ENCODE data around the gene KCNQ1. TPM values are rescaled to one million over a fixed set of nuclear protein-coding genes. Genes with fewer than 3 reads are reported as not detected.

Gene KCNQ1
- total and polyA plus RNA-seq, 4 donors, result 15.4 to 41.7 (median 26.2) TPM

GRCh38 chr11:2718817-2719438 lies 274.1 kb downstream of the KCNQ1 start:
- no peak for TF ChIP-seq CTCF (IDR thresholded peaks at IDR 0.05; ENCODE audit: control extremely low read depth, extremely low read depth)
- DNase-seq (no peak), ATAC-seq (ENCODE audit: insufficient read depth, low FRiP score) (no peak)
- WGBS, 2 donors, result 95 to 96% methylated on average over 11 of the region's 11 CpGs
- no peak overlapping the region for H3K9ac ChIP-seq (ENCODE audit: insufficient read depth in 1 of 2, low read length in 2 of 2)
- no peak overlapping the region for H3K4me3 ChIP-seq
- H3K27ac ChIP-seq (ENCODE audit: low read depth in 1 of 2, low read length in 1 of 2), result no peak overlapping the region
- peaks cover 0 to 22% (median 0%) of the 10 kb centered on the region in 5 donors for H3K4me1 ChIP-seq (ENCODE audit: control insufficient read depth in 5 of 5, insufficient read depth in 5 of 5, low read length in 5 of 5)
- no peaks in the 10 kb centered on the region for H3K9me3 ChIP-seq (ENCODE audit: control insufficient read depth in 4 of 4, insufficient read depth in 3 of 4, low read length in 3 of 4)
- no peaks in the 10 kb centered on the region for H3K36me3 ChIP-seq (ENCODE audit: control insufficient read depth in 4 of 4, insufficient read depth in 4 of 4, low read length in 4 of 4)
- no peaks in the 10 kb centered on the region for H3K27me3 ChIP-seq (ENCODE audit: control insufficient read depth in 3 of 3, insufficient read depth in 3 of 3, low read length in 2 of 3)

DNA sequence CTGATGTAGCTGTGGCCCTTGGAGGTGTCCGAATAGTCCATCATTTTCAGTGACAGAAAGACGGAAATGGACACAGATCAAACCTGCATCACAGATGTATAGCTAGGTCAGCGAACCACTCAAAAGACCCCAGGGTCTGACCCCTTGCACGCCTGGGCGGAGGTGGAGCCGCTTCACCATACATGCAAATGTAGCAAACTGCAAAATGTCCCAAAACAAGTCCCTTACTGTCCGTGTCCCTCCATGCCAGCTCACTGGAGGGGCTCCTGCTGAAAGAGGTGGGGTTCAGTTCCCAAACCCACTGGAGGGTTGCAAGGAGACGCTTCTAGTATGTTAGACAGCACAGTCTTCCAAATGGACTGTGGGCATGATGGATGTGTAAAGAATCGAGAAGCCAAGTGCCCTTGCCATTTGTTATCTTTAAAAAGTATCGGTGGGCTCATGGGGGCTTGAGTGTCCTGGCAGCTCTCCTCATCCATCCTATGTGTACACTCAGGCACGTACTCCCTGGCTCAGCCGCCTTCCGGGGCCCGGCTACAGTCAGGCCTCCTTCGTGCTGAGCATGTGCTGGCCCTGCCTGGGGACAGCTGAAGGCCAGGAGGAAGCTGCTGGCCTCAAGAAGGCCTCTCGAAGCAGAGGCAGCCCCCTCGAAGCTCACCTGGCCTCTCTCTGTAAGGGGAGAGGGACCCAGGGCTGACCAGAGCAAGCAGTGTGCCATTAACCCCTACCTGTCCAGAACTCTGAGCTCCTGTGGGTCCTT lies 275.2 kb downstream of the KCNQ1 start:
- DNase-seq, result no peak

DNA sequence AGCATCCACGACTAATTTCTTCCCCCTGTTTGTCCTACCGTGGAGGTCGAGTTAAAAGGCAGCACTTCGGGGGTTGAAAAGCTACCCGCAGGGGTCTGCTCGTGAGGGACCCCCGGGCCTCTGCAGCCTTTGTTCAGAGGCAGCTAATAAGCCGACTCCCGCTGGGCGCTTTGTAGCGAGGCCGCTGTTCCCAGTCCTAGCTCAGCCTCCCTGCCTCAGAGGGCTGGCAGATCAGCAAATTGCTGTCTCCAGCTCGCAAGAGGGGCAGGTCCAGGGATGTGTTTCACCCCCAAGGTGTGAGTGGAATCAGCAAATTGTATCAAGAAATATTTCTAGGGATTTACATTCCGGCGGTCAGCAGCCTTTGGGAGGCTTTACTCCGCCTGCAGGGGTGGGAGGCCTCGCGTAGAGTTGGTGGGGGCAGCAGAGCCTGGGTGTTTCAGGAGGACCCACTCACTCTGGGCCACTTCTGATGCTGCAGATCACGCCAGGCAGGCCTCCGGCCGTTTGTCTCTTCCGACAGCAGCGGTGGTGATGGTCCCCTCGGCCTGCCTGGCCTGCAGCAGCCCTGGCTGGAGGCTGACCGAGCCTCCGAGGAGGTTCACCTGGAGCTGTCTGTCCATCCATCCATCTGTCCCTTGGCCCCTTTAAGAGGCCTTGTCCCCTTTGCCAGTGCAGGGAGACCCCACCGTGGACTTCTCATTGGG lies 276.6 kb downstream of the KCNQ1 start:
- H3K4me1 ChIP-seq (ENCODE audit: control insufficient read depth in 5 of 5, insufficient read depth in 5 of 5, low read length in 5 of 5), result peaks cover 0 to 29% (median 7%) of the 10 kb centered on the region in 5 donors
- H3K36me3 ChIP-seq (ENCODE audit: control insufficient read depth in 4 of 4, insufficient read depth in 4 of 4, low read length in 4 of 4), result no peaks in the 10 kb centered on the region
- no peaks in the 10 kb centered on the region for H3K27me3 ChIP-seq (ENCODE audit: control insufficient read depth in 3 of 3, insufficient read depth in 3 of 3, low read length in 2 of 3)
- no peak for TF ChIP-seq CTCF (IDR thresholded peaks at IDR 0.05; ENCODE audit: control extremely low read depth, extremely low read depth)
- no peak for DNase-seq
- no peak overlapping the region for H3K27ac ChIP-seq (ENCODE audit: low read depth in 1 of 2, low read length in 1 of 2)
- no peak for ATAC-seq (ENCODE audit: insufficient read depth, low FRiP score)
- H3K4me3 ChIP-seq, result no peak overlapping the region
- WGBS, 2 donors, result 93% methylated on average over 27 of the region's 27 CpGs
- no peaks in the 10 kb centered on the region for H3K9me3 ChIP-seq (ENCODE audit: control insufficient read depth in 4 of 4, insufficient read depth in 3 of 4, low read length in 3 of 4)
- no peak overlapping the region for H3K9ac ChIP-seq (ENCODE audit: insufficient read depth in 1 of 2, low read length in 2 of 2)

More for the DNA sequence above, 275.2 kb downstream of the KCNQ1 start:
- WGBS, 2 donors, result 87 to 91% methylated on average over 17 of the region's 17 CpGs
- Histone ChIP-seq H3K36me3 (ENCODE audit: control insufficient read depth in 4 of 4, insufficient read depth in 4 of 4, low read length in 4 of 4) (no peaks in the 10 kb centered on the region), H3K27me3 (ENCODE audit: control insufficient read depth in 3 of 3, insufficient read depth in 3 of 3, low read length in 2 of 3) (no peaks in the 10 kb centered on the region), H3K4me3 (no peak overlapping the region), H3K9me3 (ENCODE audit: control insufficient read depth in 4 of 4, insufficient read depth in 3 of 4, low read length in 3 of 4) (no peaks in the 10 kb centered on the region), H3K4me1 (ENCODE audit: control insufficient read depth in 5 of 5, insufficient read depth in 5 of 5, low read length in 5 of 5) (peaks cover 0 to 28% (median 2%) of the 10 kb centered on the region in 5 donors), H3K27ac (ENCODE audit: low read depth in 1 of 2, low read length in 1 of 2) (no peak overlapping the region), H3K9ac (ENCODE audit: insufficient read depth in 1 of 2, low read length in 2 of 2) (no peak overlapping the region)
- no peak for ATAC-seq (ENCODE audit: insufficient read depth, low FRiP score)
- TF ChIP-seq CTCF (IDR thresholded peaks at IDR 0.05; ENCODE audit: control extremely low read depth, extremely low read depth), result no peak
